Stimulated activated CD4-positive, alpha-beta T cell treated with anti-CD3 and anti-CD28 coated beads, Interleukin-15, amount 100 ng/mL, for 24 hours (primary cell): Measurements from ENCODE around the gene PTH1R.
A peak's percentile ranks its signal among the peaks of the same experiment; 100 is the strongest.

Experiments used
- DNase-seq: peaks from one replicate; pipeline ENCODE4 v3.0.0-alpha.2; 2020

The PTH1R gene

DNA sequence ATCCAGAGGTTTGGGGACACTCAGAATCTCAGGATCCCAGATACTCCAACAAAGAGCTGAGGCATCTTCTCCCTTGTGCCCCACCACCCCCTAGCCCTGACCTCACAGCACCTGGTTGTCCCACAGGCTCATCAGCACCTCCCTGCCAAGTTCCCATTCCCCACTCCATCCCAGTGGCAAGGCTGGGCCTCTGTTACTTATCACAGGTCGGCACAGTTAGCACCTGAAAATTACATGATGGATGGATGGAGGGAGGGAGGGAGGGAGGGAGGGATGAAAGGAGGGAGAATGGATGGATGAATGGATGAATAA is 27.1 kb upstream of the PTH1R start:
- DNase-seq: no peak

DNA sequence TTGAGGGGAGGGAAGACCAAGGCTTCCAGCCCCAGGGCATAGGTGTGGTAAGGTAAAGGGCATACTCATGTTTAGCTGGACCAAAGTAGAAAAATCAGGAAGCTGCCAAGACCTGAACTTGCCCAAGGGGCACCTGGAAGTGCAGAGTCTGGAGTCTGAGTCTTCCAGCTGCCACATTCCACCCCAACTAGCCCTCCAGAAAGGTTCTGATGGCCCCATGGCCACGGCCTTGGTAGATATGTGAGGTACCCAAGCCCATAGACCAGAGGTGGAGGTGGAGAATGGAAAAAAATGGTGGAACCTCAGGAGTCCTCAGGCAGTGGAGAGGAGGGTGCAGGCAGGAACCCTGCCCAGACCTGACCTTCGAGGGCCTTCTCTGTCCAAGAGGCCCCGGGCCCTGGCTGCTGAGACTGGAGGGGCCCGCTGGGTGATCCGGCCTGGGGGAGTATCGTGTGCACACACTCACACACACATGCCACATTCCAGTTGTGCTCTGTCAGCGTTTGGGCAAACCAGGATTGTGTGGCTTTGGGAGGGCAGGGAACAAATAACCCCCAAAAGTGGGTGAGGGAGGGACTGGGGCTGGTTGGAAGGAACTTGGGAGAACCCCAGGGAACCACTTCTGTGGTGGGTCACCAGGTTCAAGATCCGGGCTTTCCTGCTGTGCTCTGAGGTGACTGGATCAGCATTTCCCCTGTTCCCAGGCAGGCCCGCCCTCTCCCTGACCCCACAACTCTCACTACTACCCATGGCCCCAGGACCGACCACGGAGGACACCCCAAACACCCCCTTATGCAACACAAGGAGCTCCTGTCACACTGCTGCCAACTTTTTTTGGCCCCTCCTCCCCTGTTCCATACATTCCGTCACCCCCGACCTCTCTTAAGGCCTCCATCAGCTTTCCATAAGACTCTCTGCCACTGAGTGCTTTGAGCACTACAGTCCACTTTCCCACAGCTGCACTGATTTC is 25.9 kb upstream of the PTH1R start:
- DNase-seq: peak; percentile 0

- DNase-seq: peak; percentile 0
Observed at GRCh38 chr3:46852334-46852720, 25.2 kb upstream of the PTH1R start.

- DNase-seq: no peak
Observed at GRCh38 chr3:46852839-46853355, 24.6 kb upstream of the PTH1R start.

DNA sequence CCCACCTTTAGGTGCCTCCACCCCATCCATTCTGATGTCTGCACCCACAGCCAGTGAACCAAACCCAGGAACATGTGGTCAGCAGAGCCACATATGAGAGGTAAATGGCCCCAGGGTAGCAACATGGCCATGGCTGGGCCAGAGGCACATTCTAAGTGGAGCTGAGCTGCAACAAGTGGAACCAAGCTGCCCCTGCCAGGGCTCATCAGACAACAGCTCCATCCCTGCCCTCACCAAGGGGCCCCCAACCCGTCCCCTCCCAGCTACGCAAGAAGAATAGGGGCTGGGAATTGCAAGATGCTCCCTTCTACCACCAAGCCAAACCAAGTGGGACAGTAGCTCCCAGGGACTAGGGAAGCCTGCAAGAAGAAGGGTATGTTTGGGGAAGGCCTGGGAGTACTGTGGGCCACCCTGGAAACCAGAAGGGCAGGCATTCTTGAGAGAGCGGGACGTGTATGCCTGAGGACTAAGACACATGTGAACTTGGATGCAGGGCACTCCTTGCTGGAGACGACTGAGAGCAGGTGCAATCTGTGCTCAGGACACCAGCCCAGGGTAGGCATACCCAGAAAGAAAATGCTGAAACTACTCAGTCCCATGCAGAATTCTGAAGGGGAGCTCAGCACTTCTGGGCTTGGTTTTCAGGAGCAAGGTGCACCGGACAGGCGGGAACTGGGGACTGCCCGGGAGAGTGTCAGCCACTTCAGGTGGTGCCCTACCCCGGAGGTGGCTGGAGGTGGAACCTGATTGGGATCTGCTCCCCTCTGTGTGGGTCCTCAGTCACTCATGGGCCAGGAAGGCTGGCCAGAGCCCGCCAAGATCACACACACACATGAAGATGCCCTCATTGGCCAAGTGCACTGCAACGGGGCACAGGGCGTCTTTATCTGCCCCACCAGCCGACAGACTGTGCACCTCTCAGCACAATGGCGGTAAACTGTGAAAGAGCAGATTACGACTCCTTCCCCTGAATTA is 23.8 kb upstream of the PTH1R start:
- DNase-seq: no peak

- no peak for DNase-seq
Observed at GRCh38 chr3:46854555-46854991, 22.9 kb upstream of the PTH1R start.

DNA sequence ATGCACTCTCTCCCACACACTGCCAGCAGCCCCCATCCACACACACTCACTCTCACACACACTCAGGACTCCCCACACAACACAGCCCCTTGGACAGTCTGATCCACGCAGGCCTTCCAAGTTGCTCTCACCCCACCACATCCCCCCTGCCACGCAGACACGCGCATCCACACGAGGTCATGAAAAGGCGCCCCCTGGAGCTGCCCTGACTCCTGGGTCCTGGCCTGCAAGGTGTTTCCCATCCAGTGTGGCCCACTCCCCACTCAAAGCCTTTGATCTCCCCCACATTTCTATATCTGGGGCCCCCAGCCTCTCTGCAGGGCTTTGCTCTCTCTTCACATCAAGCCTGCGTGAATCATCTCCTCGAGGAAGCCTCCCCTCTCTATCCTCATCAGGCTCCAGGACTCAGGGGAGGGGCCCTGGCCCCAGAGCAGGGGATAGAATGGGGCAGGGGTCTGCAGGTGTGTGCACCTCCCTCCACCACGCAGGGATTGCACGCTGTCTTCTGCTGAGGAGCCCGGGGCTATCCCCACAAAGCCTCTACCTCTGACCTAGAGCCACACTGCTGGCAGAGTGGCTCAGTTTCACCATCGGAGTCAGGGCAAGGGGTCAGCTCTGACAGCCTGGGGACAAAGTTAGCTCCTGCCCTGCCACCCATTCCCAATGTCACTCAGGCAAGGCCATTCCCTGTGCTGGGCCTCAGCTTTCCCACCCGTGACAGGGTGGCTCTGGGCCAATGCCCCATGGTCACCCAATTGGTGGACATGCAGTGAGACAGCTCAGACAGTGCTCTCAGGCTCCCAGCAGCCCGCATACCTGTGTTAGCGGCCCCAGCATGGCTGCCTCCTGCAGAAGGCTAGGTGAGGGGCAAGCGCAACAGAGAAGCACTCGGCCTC is 20.7 kb upstream of the PTH1R start:
- DNase-seq: no peak

DNA sequence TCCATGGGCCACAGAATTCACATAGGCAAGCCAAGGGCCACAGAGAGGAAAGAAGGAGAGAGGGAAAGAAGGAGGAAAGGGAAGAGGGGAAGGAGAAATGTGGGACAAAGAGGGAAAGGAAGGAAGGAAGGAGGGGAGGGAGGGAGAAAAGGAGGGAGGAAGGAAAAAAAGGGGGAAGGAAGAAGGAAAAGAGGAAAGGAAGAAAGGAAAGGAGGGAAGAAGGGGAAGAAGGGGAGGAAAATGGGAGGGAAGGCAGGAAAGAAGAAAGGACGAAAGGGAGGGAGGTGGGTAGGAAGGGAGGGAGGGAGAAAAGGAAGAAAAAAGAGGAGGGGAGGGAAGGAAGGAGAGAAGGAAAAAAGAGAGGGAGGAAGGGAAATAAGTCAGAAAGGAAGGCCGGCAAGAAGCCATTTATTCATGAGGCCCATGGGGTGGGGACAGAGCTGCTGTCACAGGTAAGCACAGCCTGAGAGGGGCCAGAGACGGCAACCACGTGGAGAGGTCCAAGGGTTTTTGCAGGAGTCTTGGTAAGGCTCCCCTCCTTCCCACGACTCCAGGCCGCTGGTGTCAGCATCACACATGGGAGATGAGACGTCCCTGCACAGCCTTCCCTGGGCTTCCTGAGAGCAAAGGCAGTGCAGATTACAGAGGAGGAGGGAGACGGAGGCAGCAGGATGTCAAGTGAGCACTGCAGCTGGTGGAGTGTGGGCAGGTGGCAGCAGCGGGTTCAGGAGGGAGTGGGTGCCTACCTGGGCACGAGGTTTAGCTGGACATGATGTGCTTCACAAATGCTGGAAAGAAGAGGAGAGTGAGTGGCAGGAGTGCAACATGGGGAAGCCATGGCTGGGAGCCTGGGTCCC is 19.8 kb upstream of the PTH1R start:
- DNase-seq: no peak

DNA sequence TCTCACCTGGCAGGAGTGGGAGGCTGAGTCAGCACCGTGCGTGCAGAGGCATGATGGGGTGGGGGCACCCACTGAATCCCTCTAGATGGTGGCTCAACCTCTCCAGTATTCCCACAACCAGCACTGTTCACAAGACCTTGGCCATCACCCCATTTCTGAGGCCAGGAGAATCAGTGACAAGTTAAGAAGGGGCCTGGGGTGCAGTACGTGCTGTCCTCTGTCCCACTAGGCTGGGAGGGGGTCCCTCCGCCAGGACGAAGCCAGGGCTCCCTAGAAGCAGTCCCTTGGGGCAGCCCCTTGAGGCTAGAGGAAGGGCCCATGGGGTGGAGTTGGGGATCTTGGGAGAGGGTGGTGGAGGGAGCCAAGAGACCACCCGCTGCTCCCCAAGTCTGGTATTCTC is 19.1 kb upstream of the PTH1R start:
- no peak for DNase-seq

- DNase-seq: no peak
Observed at GRCh38 chr3:46859001-46859710, 18.4 kb upstream of the PTH1R start.

GRCh38 chr3:46860017-46860809 is 17.3 kb upstream of the PTH1R start:
- peak; percentile 53 for DNase-seq

DNA sequence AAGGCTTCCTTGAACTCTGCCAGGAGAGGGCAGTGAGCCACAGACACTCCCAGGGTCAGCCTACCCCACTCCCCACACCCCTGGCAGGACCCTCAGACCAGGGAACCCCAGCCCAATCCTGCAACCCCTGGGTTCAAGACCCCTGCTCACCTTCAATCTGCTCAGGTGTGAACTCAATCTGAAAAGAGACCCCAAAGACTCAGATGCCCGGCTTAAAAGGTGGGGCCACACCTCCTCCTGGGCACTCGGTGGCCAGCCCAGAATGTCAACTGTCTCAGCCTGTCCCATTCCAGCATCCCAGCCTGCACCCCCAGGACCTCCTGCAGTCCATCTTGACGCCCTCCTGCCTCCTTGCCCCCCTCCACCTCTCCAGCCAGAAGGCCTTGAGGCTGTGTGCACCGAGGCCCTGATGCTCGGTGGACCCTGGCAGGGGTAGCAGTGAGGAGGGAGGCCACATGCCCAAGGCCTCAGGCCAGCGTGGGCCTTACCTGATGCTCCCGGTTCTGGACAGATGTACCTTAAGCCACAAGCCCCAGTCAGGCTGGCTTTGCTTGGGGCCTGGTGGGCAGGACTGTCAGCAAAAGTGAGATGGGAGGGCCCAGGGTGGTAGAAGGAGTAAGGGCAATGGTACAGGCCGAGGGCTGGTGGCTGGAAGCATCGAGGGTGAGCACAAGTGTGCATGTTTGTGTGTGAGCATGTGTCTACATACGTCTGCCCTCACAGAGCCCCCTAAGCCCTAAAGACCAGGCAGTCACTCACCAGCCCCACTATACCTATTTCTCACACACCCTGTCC is 16.5 kb upstream of the PTH1R start:
- no peak for DNase-seq

DNA sequence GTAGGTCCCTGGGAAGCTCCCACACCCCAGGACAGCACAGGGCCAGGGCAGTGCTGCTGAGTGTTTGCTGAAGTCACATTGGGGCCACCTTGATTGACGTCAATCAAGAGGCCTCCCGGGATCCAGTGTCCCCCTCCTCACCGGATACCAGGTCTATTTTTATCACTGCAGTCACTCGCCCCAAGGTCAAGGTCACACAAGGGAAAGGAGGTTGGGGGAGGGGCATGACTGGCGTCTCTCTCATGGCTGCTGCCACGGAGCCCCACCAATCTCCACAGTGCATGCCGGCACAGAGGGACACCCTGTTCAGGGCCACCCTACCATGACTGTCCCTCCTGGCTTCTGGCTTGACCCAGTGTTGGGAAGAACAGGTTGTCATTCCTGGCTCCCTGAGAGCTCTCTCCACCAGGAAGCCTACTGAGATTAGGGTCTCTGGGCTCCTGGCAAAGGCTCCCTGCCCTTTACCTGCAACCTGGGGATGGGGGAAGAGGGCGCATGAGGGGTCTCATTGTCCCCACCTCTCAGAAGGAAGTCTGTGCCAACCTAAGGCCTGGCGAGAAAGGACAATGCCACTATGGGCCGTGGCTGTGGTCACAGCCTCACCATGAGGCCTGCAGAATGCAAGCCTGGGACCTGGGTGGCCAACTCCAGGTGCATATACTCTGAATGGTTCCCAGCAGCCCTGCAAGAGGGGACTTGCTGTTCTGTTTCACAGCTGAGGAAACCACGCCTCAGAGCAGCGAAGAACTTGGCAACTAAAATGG is 15.7 kb upstream of the PTH1R start:
- DNase-seq: no peak

DNA sequence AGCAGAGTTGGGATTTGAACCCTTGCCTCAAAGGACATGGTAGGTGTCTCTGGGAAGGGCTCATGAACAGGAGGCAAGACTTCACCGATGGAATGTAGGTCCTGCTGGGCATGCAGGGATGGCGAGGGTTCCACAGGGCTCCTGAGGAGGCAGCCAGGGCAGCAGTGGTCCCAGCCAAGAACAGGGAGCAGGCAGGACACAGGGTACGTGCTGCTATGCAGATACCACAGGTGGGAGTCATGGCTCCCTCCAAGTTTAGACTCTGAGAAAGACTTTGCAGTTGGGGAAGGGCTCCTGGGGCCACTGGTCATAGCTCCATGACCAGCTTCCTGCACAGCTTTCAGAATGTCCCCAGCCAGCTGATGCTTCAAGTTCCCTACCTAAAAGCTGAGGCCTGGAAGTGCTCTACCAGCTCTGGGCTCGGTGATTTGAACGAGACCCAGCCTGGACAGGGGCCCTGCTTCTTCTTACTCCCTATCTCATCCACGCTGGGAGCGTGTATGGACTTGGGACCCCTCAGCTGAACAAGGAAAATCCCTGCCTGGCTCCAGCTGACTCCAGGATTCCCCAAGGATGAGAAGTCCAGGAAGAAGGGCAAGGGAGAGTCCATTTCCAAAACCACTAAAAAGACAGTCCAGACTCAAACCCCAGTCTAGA is 15.0 kb upstream of the PTH1R start:
- no peak for DNase-seq

- no peak for DNase-seq
Observed at GRCh38 chr3:46863261-46863782, 14.2 kb upstream of the PTH1R start, which contains the start of gene MYL3. Gene MYL3 (minus strand): TSS chr3:46863444. CDS start chr3:46863390, 54 bp downstream.

GRCh38 chr3:46864061-46864881 is 13.2 kb upstream of the PTH1R start:
- DNase-seq: no peak
